A673 (cell line): ENCODE results near the gene RAB14. TPM values are rescaled to one million over a fixed set of nuclear protein-coding genes. Genes with fewer than 3 reads are reported as not detected.

Source experiments
- BruUV-seq: library from RNA; stranded (reverse); fragments of 400-500 nt; replicated peaks from 2 replicates; lab custom pipeline; 2021; lab: Mats Ljungman, UMichigan
- CTCF ChIA-PET: fragments of 300-600 bp; sonication (Branson Sonifier 250); formaldehyde crosslinking; loops from one replicate; lab custom pipeline; 2022; ENCODE audit warnings: antibody characterized with exemption; lab: Charles Lee
- POLR2A ChIA-PET: fragments of 300-600 bp; sonication (Branson Sonifier 250); formaldehyde crosslinking; loops from one replicate; lab custom pipeline; 2022; ENCODE audit warnings: antibody characterized with exemption; ENCODE audit not compliant: low non-redundant PET; lab: Charles Lee
- DNase-seq: peaks from one replicate; pipeline ENCODE4 v3.0.0-alpha.2; 2015; ENCODE audit warnings: low spot score
- H3K27ac ChIP-seq: fragments of 200-600 bp; sonication (generic); 2 replicates; pipeline ENCODE4 v1.5.1; 2016; ENCODE audit warnings: mixed run types, low read depth, mild to moderate bottlenecking, mixed read lengths, antibody characterized with exemption, low read length; ENCODE audit not compliant: poor library complexity, severe bottlenecking
- H3K27me3 ChIP-seq: fragments of 200-600 bp; sonication (generic); replicated peaks from 2 replicates; pipeline ENCODE4 v1.6.1; 2017; ENCODE audit warnings: mixed run types, low read depth, mild to moderate bottlenecking, mixed read lengths, antibody characterized with exemption, low read length; ENCODE audit not compliant: insufficient read depth, poor library complexity
- H3K36me3 ChIP-seq: fragments of 200-600 bp; sonication (generic); 2 replicates; pipeline ENCODE4 v1.6.1; 2016; ENCODE audit warnings: mixed run types, mild to moderate bottlenecking, mixed read lengths, antibody characterized with exemption, low read length; ENCODE audit not compliant: insufficient read depth, poor library complexity, severe bottlenecking
- H3K4me1 ChIP-seq: fragments of 200-600 bp; sonication (generic); 2 replicates; pipeline ENCODE4 v1.6.1; 2017; ENCODE audit warnings: mixed run types, mild to moderate bottlenecking, mixed read lengths, antibody characterized with exemption, low read length; ENCODE audit not compliant: insufficient read depth, poor library complexity, severe bottlenecking
- H3K4me3 ChIP-seq: fragments of 200-600 bp; sonication (generic); 2 replicates; pipeline ENCODE4 v1.5.1; 2016; ENCODE audit warnings: low read depth, mixed run types, mild to moderate bottlenecking, mixed read lengths, low read length; ENCODE audit not compliant: poor library complexity, severe bottlenecking
- H3K9me3 ChIP-seq: fragments of 200-600 bp; sonication (generic); 2 replicates; pipeline ENCODE4 v1.6.1; 2016; ENCODE audit warnings: mixed run types, low read depth, mild to moderate bottlenecking, mixed read lengths, antibody characterized with exemption, low read length; ENCODE audit not compliant: poor library complexity, severe bottlenecking
- CTCF ChIP-seq: fragments of 300-800, 200-600 bp; sonication (generic); conservative IDR thresholded peaks from 2 replicates; pipeline ENCODE4 v1.5.1; 2017; ENCODE audit warnings: low read depth, mild to moderate bottlenecking, antibody characterized with exemption, low read length, moderate library complexity, mixed read lengths
- EZH2 ChIP-seq: fragments of 200-600 bp; sonication (generic); IDR thresholded peaks from 2 replicates; pipeline ENCODE4 v1.6.1; 2017; ENCODE audit warnings: borderline replicate concordance, low read depth, mild to moderate bottlenecking, mixed read lengths, antibody characterized with exemption, low read length; ENCODE audit not compliant: poor library complexity, severe bottlenecking
- intact Hi-C: fragments of 100-400 bp; cut with micrococcal nuclease; formaldehyde crosslinking; loops from one replicate; pipeline ENCODE4 v1.10.0; 2022; ENCODE audit not compliant: unreplicated experiment
- total RNA-seq: library from RNA; stranded (reverse); gene quantifications from 2 replicates; pipeline ENCODE4 v1.2.3, GENCODE V29; 2021

The RAB14 gene
- total RNA-seq, 1 experiment from 2014 or later: 71.9 TPM

- Histone ChIP-seq H3K9me3 (no peaks in the 10 kb centered on the region), H3K4me3 (no peak overlapping the region), H3K27ac (no peak overlapping the region), H3K27me3 (no peaks in the 10 kb centered on the region), H3K36me3 (peaks cover 87% of the 10 kb centered on the region), H3K4me1 (no peaks in the 10 kb centered on the region)
- intact Hi-C loops: no loop called here
- no peak for TF ChIP-seq CTCF
- TF ChIP-seq EZH2: no peak
- CTCF ChIA-PET: no interaction called here
- POLR2A ChIA-PET: no interaction called here
- no peak for DNase-seq
- BruUV-seq: no TSS peak
Measured at GRCh38 chr9:121143771-121144170, 57.9 kb downstream of the RAB14 start.

GRCh38 chr9:121141706-121142105, 60.0 kb downstream of the RAB14 start:
- no peak overlapping the region for H3K4me3 ChIP-seq
- BruUV-seq: no TSS peak
- TF ChIP-seq EZH2: no peak
- no peak for TF ChIP-seq CTCF
- no peak for DNase-seq
- H3K27ac ChIP-seq: no peak overlapping the region
- intact Hi-C loops: no loop called here
- no peaks in the 10 kb centered on the region for H3K27me3 ChIP-seq
- CTCF ChIA-PET: no interaction called here
- POLR2A ChIA-PET: no interaction called here
- peaks cover 76% of the 10 kb centered on the region for H3K36me3 ChIP-seq
- H3K9me3 ChIP-seq: no peaks in the 10 kb centered on the region
- H3K4me1 ChIP-seq: no peaks in the 10 kb centered on the region

- Histone ChIP-seq H3K4me3 (no peak overlapping the region), H3K4me1 (no peaks in the 10 kb centered on the region), H3K9me3 (no peaks in the 10 kb centered on the region), H3K27me3 (no peaks in the 10 kb centered on the region), H3K27ac (no peak overlapping the region), H3K36me3 (peaks cover 72% of the 10 kb centered on the region)
- no peak for TF ChIP-seq EZH2
- TF ChIP-seq CTCF: no peak
- ChIA-PET POLR2A (no interaction called here), CTCF (no interaction called here)
- no peak for DNase-seq
- intact Hi-C loops: no loop called here
- TSS peak; percentile 9 for BruUV-seq
Measured at GRCh38 chr9:121141306-121141705, 60.4 kb downstream of the RAB14 start.
